22Rv1 (cell line): ENCODE measurements around the gene FAM124A.

Experiments used
- H3K27ac ChIP-seq: fragments of 450-650 bp; 2 replicates; pipeline ENCODE4 v1.5.1; 2017
- CTCF ChIP-seq: fragments of 450-650 bp; IDR thresholded peaks from 2 replicates; pipeline ENCODE4 v1.5.1; 2017; ENCODE audit warnings: mild to moderate bottlenecking
- ZFX ChIP-seq: fragments of 450-650 bp; IDR thresholded peaks from 2 replicates; pipeline ENCODE4 v1.6.1; 2017; ENCODE audit warnings: antibody characterized with exemption, borderline replicate concordance

FAM124A gene

GRCh38 chr13:51328488-51328887, 106.3 kb downstream of the FAM124A start:
- no peak overlapping the region for H3K27ac ChIP-seq
- TF ChIP-seq CTCF, result no peak
- TF ChIP-seq ZFX, result no peak

- TF ChIP-seq CTCF (no peak), ZFX (no peak)
- H3K27ac ChIP-seq, result no peak overlapping the region
Observed at GRCh38 chr13:51329606-51330005, 107.4 kb downstream of the FAM124A start.

GRCh38 chr13:51330791-51331190, 108.6 kb downstream of the FAM124A start:
- TF ChIP-seq CTCF (no peak), ZFX (no peak)

GRCh38 chr13:51331354-51331861, 109.2 kb downstream of the FAM124A start:
- H3K27ac ChIP-seq, result no peak overlapping the region
- no peak for TF ChIP-seq ZFX
- no peak for TF ChIP-seq CTCF

More at GRCh38 chr13:51330791-51331190, 108.6 kb downstream of the FAM124A start:
- H3K27ac ChIP-seq, result no peak overlapping the region

GRCh38 chr13:51332566-51333361, 110.6 kb downstream of the FAM124A start:
- TF ChIP-seq ZFX (no peak), CTCF (no peak)
- H3K27ac ChIP-seq, result no peak overlapping the region

GRCh38 chr13:51333421-51333820, 111.2 kb downstream of the FAM124A start:
- TF ChIP-seq ZFX, result no peak
- TF ChIP-seq CTCF, result no peak
- H3K27ac ChIP-seq, result no peak overlapping the region

GRCh38 chr13:51333826-51334225, 111.6 kb downstream of the FAM124A start:
- no peak for TF ChIP-seq CTCF
- TF ChIP-seq ZFX, result no peak

More at GRCh38 chr13:51333826-51334225, 111.6 kb downstream of the FAM124A start:
- no peak overlapping the region for H3K27ac ChIP-seq
